HG02798 (cell line): ENCODE results near the gene RNF26.
A peak's percentile ranks its signal among the peaks of the same experiment; 100 is the strongest.

ENCODE experiments used
- ATAC-seq: cut with Tn5 transposase; IDR thresholded peaks from one replicate; pipeline ENCODE4 v1.9.1; 2021; ENCODE audit warnings: mild to moderate bottlenecking; ENCODE audit not compliant: unreplicated experiment, poor library complexity

The RNF26 gene

DNA sequence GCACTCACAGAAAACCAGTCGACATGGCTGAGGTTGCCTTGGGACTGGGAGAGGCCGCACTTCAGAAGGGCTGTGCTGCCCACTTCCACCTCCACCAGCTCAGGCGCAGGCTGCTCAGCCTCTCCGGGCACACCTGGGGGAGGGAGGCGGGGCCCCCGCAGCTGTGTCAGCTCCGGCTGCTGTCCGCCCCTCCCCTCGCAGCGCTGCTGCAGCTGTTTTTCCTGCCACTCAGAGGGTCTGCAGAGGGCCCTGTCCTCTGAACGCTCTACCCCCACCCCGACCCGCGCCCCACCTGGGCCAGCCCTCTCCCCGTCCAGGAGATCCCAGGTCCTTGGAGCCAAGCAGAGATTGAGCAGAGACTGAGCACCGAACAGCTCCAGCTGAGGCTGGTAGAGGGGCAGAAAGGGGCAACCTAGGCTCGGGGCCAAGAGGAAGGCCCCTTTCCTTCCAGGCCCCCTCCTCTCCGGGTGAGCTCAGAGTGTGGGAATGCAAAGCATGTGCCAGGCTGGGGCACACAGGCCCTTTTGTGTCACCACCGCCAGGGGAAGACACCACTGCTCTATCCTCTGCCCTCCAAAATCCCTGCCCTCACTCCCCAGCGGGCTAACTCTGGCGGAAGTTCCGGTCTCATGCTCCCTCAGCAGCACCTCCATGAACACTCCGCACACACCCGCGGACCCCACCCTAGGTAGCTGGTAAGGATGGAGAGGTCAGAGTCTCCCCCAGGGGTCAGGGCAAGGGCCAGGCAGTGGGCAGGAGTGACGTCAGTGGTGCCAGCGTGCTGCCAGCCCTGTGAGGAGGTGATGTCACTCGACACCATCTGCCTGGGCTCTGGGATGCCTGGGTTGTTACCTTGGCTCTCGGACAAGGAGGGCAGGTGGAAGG lies 19.0 kb upstream of the RNF26 start:
- ATAC-seq = peak; percentile 41

DNA sequence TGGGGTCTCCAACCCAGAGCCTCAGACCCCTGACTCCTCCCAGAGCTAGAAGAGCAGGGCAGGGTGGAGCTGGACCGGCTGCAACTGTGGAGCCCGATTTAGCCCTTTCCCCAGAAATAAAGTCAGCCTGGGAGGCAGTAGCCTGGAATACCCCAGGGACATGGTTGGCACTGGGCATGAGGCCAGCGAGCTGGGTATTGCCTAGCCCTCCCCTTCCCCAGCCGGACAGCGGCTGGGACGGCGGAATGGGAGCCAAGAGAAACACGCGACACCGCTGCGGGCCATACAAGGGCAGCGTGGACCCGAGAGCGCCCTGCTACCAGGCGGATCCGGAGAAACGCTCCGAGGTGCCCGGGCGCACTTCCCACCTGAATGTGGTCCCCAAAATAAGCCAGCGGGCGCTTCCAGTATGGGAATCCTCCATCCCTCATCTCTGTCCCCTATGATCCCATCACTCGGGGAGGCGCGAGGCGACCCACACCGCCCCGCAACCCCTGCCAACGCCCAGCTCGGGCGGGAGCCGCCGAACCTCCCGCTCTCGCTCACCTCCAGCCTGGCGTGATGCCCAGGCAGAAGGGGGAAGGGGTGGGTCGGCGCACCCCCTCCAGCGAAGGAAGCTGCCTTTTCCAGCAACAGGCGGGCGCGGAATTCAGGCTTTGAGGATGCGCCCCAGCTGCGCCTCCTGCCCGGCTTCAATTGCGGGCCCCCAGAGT lies 18.2 kb upstream of the RNF26 start:
- ATAC-seq = no peak

DNA sequence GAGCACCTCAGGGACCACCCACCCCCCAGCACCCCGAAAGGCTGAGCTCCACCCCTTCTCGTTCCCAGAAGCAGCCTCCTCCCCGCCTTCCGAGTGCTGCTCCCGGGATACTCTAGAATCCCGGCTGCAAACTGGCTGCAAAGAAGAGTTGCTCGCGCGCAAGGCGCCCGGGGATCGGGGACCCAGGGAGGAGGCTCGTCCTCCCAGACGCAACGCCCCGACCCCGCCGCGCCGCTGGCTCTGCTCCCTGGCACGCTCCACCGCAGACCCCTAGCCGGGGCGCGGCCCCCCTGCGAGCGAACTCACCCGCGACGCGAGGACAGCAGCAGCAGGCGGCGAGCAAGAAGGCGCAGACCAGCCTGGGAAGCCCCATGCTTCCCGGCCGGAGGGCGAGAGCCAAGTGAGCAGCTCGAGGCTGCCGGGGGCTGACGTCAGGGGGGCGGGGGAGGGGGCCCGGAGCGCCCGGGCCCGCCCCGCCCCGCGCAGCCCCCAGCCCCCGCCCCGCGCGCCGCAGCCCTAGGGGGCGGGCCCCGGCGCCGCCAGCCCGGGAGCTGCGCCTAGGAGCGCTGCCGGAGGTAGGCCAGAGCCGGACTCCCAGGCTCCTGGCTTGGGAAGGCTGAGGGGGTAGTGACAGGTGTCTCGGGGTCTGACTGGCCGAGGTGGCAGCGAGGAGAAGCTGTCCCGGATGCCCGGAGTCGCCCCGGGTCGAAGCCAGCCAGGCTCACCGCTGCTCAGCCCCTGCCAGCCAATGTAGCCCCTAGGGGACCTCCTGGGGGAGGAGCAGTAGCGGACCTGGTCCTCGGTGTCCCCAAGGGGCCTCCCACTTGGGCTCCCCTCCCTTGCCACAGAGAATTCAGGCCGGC lies 17.4 kb upstream of the RNF26 start, which contains the start of gene MCAM:
TSS of gene MCAM (minus strand) at position 402 of the 863 bp plus-strand sequence. CDS start at position 373, 29 bp downstream.
- ATAC-seq = no peak

DNA sequence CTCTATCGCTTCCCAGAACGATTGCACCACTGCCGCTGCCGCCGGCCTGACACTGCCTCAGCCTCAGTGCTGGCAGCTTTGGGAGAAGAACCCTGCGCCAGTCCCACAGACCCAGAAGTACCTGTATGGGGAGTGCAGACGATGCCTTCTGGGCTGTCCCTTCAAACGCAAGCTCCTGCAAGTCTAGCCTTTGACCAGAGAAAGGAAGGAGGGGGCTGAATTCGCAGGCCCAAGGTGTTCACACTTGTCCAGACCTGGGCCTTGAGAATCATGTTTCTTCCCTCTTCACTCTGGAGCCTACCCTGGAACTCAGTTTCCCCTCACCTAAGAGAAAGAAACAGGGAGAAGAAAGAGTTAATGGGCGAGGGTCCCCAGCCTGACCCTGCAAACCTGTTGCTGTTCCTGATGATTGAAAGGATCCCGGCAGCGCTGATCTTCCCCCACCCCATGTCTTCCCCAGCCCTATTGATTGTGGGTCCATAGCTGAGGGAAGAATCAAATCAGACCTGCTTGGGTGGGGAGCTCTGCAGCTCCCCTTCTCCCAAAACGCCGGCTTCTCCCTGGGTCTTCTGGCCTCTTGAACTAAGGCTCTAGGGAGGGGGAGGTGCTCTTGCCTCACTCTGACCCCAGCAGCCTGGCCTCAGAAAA lies 16.6 kb upstream of the RNF26 start:
- no peak for ATAC-seq

DNA sequence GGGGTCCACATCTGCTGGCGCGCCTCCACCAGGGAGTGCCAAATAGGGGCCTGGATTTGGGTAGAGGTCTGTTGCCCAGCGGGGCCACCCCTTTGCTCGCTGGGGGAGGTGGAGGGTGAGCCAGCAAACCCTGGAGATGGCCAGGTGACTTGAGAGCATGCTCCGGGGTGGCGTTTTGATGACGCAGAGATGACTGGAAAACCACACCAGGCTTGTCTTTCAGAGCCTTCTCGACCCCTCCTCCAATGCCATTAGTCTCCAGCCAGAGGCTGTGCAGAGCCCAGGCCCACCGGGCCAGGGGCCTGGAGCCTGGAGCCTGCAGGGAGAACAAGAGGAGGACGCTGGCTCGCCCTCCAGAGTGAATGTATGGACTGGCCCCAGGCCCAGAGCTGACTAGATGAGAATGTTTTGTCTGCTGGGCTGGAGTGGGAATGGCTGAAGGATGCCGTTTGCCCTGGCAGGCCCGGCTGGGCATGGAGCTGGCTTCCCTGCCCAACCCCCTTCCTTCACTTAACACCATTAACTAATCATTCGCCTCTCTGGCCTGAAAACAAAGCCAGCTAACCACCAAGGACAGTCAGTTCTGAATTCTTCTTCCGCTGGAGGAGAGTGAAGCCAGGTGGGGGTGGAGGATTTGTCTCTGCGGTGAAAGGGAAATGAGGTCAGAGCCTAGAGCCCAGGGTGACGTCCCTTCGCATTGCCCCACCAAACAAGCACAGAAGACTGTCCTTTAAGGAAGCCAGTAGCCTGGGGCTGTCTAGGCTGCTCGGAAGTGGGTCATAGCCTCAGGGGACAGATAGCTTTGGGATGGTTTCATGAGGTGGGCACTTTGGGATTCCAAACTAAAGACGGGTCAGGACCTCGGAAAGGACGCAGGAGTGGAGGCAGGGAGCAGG lies 15.8 kb upstream of the RNF26 start:
- peak; percentile 39 for ATAC-seq

DNA sequence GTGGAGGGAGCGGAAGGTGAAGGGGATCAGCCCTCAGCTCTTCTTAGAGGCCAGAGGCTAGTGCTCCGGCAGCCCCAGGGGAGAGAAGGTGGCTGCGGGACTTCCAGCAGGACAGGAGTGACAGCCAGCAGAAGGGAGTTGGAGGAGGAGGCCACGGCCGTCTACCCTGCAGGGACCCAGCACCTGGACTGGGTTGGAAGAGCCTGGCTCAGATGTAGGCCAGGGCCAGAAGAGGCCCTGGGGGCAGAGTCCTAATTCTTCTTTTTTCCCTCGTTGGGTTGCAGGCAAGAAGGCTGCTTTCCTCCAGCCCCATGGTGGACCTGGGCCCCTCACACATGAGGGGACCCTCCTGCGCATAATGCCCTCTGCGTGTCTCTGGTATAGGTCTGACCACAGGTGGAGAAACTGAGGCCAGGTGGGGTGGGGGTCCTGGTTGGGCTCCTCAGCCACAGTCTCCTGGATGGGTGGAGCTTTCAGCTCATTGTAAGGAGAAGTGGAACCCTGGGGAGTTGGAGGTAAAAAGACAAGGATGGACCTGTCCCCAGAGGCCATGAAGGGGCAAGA lies 15.1 kb upstream of the RNF26 start:
- ATAC-seq = no peak

DNA sequence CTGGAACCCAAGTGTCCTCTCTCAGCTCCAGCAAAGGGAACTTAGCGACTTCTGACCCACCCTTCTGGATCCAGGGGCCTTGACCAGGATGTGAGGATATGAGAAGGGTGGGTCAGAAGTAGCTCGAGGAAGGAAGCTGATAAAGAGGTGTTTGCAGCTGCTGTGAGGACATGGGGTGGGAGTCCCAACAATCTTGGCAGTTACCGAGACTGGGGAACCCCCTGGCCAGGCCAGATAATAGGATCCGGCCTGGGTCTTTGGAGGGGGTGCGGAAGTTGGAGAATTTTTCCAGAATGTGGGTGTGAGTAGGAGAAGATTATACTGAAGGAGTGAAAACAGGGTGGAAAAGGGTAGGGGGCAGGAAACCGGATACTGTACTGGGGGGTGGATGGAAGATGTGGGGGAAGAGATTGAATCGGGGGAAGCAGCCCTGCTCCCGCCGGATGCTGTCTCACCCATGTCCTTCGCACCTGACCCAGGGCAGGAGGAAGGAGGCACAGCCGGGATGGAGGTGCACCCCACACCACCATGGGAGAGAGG lies 14.6 kb upstream of the RNF26 start:
- no peak for ATAC-seq

DNA sequence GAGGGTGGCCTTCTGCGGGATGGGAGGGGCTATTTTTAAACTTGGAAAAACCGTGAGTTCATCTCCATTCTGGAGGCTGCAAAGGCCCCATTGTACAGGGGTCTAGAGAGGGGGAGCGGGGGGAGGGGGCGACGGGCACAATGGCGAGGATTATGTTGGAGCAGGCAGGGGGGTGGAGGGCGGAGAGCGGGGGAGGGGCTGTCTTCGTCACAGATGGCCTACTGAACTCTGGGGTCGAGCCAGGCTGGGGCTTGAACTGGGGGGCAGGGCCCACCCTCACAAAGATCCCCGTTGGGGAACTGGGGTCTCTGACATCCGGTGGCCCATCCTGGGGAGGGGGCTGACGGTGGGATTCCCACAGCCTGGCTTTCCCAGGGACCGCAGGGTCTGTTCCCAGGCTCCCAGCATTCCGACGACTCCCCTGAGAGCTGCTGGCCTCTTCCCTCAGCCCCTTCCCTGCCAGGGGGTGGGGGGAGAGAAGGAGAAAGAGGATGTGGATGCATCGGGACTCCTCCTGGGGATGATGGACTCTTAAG lies 14.0 kb upstream of the RNF26 start:
- ATAC-seq = no peak

DNA sequence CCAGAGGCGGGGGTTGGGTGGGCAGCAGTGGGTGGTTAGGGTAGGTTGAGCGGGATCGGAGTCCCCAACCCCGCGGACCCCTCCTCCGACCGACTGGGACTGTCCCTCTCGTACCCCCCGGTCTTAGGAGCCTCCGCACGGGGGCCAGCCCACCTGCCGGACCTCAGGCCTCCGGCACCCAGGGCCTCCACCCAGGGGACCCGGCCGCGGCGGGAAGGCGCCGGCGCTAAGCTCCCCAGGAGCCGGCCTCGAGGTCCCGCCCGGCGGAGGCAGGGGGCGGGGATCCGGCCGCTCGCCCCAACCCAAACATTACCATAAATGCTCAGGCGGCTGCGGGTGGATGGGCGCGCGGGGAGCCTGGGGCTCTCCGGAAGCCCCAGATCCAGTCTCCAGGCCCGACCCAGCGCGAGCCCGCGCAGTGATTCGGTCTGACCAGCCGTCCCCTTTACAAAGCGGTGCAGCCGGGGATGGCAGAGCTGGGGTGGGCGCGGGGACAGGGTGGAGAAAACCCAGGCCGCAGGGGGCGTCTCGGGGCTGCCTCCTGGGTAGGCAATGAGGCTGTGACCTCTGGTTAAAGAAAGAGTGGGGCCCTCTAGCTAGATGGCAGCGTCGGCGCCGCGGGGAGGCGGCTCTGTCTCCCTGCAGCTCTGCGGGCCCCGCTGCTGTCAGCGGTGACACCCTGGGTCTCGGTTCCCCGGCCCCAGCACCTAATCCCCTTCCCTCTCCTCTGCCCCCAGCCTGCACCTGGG lies 13.4 kb upstream of the RNF26 start:
- ATAC-seq = peak; percentile 51

DNA sequence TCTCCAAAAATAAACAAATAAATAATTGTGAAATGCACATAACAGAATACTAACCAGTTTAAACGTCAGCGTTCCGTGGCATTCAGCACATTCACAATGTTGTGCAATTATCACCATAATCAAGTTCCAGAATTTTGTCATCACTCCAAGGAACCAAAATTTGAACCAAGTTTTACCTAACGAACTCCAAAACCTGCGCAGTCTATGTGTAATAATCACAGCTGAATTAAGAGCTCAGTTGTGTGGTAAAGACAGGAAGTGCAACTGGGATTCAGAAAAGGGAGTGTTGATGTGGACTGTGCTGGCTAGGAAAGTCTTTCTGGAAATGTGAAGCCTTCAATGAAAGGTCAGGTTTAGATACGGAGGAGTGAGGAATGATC lies 12.0 kb upstream of the RNF26 start:
- ATAC-seq = no peak

DNA sequence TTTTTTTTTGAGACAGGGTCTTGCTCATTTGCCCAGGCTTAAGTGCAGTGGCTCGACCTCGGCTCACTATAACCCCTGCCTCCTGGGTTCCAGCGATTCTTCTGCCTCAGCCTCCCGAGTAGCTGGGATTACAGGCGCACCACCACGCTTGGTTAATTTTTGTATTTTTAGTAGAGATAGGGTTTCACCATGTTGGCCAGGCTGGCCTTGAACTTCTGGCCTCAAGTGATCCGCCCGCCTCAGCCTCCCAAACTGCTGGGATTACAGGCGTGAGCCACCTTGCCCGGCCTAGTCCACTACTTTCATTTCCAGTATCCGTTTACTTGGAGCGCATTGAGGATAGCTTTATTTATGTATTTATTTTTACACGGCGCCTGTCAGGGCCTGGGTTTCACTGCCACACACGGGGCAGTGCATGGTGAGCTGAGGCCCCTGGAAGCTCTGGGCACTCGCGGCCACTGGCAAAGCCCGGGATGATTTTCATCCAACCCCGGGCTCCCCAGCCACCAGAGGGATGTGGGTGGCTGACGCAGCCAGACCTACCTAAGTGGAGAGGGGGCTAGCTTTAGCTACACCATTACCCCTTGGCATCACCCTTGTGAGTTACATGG lies 11.3 kb upstream of the RNF26 start:
- ATAC-seq = no peak

DNA sequence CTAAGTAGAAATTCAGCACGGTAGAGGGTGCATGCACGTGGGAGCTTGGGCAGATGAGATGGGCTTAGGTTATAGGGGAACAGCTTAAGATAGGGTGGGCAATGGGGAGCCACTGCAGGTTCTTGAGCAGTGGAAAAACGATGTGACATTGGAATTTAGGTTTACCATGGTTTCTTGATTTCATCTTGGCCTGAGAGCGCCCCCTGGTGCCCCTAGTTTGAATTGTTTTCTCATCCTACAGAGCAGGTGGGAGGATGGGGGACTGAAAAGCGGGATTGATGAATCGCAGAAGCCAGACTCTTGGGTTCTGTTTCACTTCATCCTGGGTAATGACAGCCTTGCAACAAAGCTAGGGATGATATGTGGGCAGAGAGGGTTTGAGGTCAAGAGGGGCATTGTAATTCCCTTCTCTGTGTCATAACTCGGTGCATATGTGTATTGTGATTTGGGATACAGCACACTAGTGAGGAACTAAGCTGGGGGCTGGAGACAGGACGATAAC lies 10.7 kb upstream of the RNF26 start:
- ATAC-seq = no peak

DNA sequence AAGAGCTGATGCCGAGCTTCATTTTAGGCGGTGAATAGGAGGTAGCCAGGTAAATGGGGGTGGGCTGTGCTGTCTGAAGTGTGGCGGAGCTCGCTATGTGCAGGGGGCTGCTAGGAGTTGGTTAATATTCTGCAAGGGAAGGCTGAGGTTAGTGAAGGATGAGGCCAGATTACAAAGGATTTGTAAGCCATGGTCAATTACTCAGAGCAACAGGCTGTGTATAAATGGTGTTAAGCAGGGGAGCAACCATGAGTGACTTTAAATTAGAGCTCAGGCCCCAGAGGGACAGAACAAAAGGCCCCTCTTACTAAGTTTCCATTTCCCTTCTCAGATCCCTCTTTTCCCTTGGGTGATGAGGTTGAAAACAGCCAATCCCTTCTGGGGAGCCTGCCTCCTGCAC lies 10.1 kb upstream of the RNF26 start:
- ATAC-seq = no peak

DNA sequence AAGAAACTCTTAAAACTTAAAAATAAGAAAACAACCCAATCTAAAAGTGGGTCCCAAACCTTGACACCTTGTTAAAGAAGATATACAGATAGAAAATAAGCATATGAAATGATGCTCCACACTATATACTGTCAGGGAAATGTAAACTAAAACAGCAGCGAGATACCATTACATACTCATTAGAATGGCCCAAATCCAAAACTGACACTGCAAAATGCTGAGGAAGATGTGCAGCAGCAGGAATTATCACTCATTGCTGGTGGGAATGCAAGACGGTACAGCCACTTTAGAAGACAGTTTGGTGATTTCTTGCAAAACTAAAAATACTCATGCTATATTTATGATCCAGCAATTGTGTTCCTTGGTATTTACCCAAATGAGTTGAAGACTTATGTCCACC lies 5.0 kb upstream of the RNF26 start:
- ATAC-seq = no peak

DNA sequence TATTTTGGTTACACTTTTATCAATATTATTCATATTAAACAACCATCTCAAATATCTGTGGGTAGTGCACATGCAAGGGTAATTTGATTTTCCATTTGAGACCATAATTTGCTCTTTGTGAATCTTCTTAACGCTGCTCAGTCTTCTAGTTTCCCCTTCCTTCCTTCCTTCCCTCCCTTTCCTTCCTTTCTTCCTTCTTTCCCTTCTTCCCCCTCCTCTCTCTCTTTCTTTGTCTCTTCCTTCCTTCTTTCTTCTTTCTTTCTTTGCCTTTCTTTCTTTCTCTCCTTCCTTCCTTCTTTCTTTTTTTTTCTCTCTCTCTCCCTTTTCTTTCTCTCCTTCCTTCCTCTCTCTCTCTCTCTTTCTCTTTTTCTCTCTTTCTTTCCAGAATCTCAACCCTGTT lies 4.1 kb upstream of the RNF26 start:
- no peak for ATAC-seq

DNA sequence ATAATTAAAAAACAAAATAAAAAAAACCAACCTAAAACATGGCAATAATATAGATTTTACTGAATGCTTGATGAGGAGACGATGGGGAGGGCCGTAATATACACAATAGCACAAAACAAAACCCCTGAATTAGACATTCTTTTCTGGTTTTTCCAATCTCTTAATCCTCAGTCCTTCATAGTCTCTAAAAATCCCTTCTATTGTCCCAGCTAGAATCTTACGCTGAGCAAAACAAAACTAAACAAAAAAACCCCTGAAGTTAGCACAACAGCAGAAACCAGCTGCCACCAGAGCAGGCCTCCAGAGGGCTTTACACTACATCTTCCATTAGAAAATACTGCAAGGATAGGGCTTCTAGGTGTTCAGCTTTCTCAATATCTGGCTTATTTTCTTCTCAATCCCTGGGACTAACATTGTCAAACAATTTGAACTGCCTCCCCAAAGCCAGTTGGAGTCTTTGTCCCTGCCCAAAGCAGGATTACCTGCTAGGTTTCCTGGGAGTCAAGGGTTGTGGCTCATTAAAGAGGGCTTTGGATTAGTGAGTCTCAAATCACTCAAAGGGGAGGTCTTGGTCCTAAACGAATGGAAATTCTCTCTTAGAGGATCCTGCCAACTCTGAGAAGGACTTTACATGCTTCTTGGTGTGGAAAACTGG lies 2.1 kb upstream of the RNF26 start:
- no peak for ATAC-seq
